Ammon's horn (tissue), 1 donor: ENCODE measurements around the gene VASN.

Experiments
- DNase-seq: peaks from one replicate; pipeline ENCODE4 v3.0.0-alpha.2; 2016; ENCODE audit warnings: low spot score

The VASN gene

GRCh38 chr16:4426021-4426684, 54.5 kb downstream of the VASN start:
- DNase-seq: no peak

GRCh38 chr16:4426722-4427372, 55.2 kb downstream of the VASN start:
- no peak for DNase-seq

- DNase-seq: no peak
These were observed 56.9 kb downstream of the VASN start for GRCh38 chr16:4428500-4428899.

DNA sequence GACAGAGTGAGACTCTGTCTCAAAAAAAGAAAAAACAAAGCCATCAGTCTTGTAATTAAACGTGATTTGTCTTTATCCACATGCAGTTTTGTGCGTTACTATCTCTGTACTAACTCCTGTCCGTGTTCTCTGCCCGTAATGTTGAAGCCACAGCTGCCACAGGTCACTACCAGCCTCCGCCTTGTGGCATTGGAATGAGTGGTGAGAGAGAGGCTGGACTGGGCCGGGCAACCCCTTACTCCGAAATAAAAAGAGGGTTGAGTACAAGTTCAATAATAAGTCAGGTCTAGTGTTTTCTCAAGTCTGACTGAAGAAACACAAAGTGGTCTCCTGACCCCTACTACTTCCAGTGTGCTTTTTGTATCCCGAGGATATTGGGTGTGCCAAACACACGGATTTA, 59.4 kb downstream of the VASN start:
- DNase-seq: no peak
